H54 (cell line): Measurements from ENCODE around the gene CPNE9.

Source experiments
- DNase-seq: peaks from one replicate; pipeline ENCODE4 v3.0.0; 2011; ENCODE audit warnings: low spot score, mixed read lengths; ENCODE audit not compliant: insufficient read length
- FAIRE-seq: peaks from 3 replicates; lab custom pipeline; 2011; peaks lifted over from hg19 to GRCh38; lab: Jason Lieb, UNC
- POLR2A ChIP-seq: IDR thresholded peaks from 2 replicates; pipeline ENCODE4 v1.6.1; 2011; ENCODE audit warnings: low read depth, mild to moderate bottlenecking, low read length

The CPNE9 gene

GRCh38 chr3:9703736-9704346 is at the start of gene CPNE9:
Gene CPNE9 (plus strand): TSS chr3:9703833. CDS start chr3:9703997, 164 bp downstream.
- no peak for DNase-seq

GRCh38 chr3:9659849-9660248 is 43.8 kb upstream of the CPNE9 start:
- FAIRE-seq (no peak), DNase-seq (no peak)
- TF ChIP-seq POLR2A = no peak

More at GRCh38 chr3:9703736-9704346, at the start of gene CPNE9:
- no peak for FAIRE-seq
- TF ChIP-seq POLR2A = no peak

- DNase-seq (no peak), FAIRE-seq (no peak)
- no peak for TF ChIP-seq POLR2A
Observed at GRCh38 chr3:9660972-9661371, 42.7 kb upstream of the CPNE9 start.

GRCh38 chr3:9664119-9664751 is 39.4 kb upstream of the CPNE9 start:
- FAIRE-seq (no peak), DNase-seq (no peak)
- no peak for TF ChIP-seq POLR2A

GRCh38 chr3:9666704-9667445 is 36.8 kb upstream of the CPNE9 start:
- FAIRE-seq (no peak), DNase-seq (no peak)
- TF ChIP-seq POLR2A = no peak

- FAIRE-seq (no peak), DNase-seq (no peak)
- TF ChIP-seq POLR2A = no peak
Observed at GRCh38 chr3:9669277-9669676, 34.4 kb upstream of the CPNE9 start.

- FAIRE-seq (no peak), DNase-seq (no peak)
- no peak for TF ChIP-seq POLR2A
Observed at GRCh38 chr3:9669720-9670432, 33.8 kb upstream of the CPNE9 start.

- FAIRE-seq = no peak
- no peak for DNase-seq
Observed at GRCh38 chr3:9673082-9673481, 30.6 kb upstream of the CPNE9 start.

GRCh38 chr3:9673752-9674151 is 29.9 kb upstream of the CPNE9 start:
- FAIRE-seq (no peak), DNase-seq (no peak)
- TF ChIP-seq POLR2A = no peak

More at GRCh38 chr3:9673082-9673481, 30.6 kb upstream of the CPNE9 start:
- no peak for TF ChIP-seq POLR2A

- FAIRE-seq (no peak), DNase-seq (no peak)
- TF ChIP-seq POLR2A = no peak
Observed at GRCh38 chr3:9675736-9676290, 27.8 kb upstream of the CPNE9 start.

- DNase-seq = no peak
Observed at GRCh38 chr3:9676785-9677184, 26.8 kb upstream of the CPNE9 start.

GRCh38 chr3:9678493-9678892 is 25.1 kb upstream of the CPNE9 start:
- no peak for DNase-seq
- FAIRE-seq = no peak
- no peak for TF ChIP-seq POLR2A

More at GRCh38 chr3:9676785-9677184, 26.8 kb upstream of the CPNE9 start:
- no peak for TF ChIP-seq POLR2A
- no peak for FAIRE-seq

GRCh38 chr3:9679476-9680080 is 24.1 kb upstream of the CPNE9 start:
- no peak for DNase-seq
- no peak for FAIRE-seq
- TF ChIP-seq POLR2A = no peak
